K562 (cell line): Measurements from ENCODE around the gene CHRNA3. TPM values are rescaled to one million over a fixed set of nuclear protein-coding genes. Genes with fewer than 3 reads are reported as not detected.

Source experiments
- ATAC-seq: fragments of 200-7000 bp; cut with Tn5 transposase; 3 replicates; pipeline ENCODE4 v1.9.1; 2020; ENCODE audit warnings: moderate library complexity
- BruUV-seq: library from RNA; stranded (reverse); fragments of 400-500 nt; replicated peaks from 2 replicates; lab custom pipeline; 2021; lab: Mats Ljungman, UMichigan
- CTCF ChIA-PET: fragments of 300-600 bp; formaldehyde crosslinking; extraction: SDS; loops from one replicate; lab custom pipeline; 2021; ENCODE audit warnings: low intra/inter-chr PET ratio; lab: Yijun Ruan, JAX
- POLR2A ChIA-PET: fragments of 300-600, 350-650 bp; sonication (Branson Sonifier 250); formaldehyde crosslinking; extraction: SDS; loops from one replicate; lab custom pipeline; 2021; ENCODE audit warnings: antibody characterized with exemption, inconsistent platforms; lab: Yijun Ruan, JAX
- DNase-seq, 4 experiments: peaks; one replicate each; pipeline versions ENCODE4 v3.0.0 to v3.0.0-alpha.2; 2011 to 2018; ENCODE audit warnings: low spot score in 3 of 4, mixed read lengths in 3 of 4; ENCODE audit errors: extremely low read depth in 1 of 4
- FAIRE-seq: peaks from 2 replicates; lab custom pipeline; 2011; peaks lifted over from hg19 to GRCh38; lab: Jason Lieb, UNC
- H2AFZ ChIP-seq: 2 replicates; pipeline ENCODE4 v1.6.0; 2011; ENCODE audit warnings: low read depth, low read length, control low read depth, inconsistent platforms
- H3K27ac ChIP-seq: fragments of 200-600 bp; 3 replicates; pipeline ENCODE4 v1.8.0; 2011; ENCODE audit warnings: low read depth, mild to moderate bottlenecking, control low read depth, inconsistent platforms, low read length, moderate library complexity, mixed read lengths; ENCODE audit errors: extremely low read depth
- H3K27me3 ChIP-seq, 2 experiments: fragments of 300-600 bp in 1 of 2; 2 replicates in 1 of 2; 3 replicates in 1 of 2; pipeline versions ENCODE4 v1.6.0 to v1.8.0; 2011; ENCODE audit warnings: inconsistent platforms in 2 of 2, low read length in 2 of 2, mild to moderate bottlenecking in 1 of 2, mixed read lengths in 1 of 2, moderate library complexity in 1 of 2; ENCODE audit not compliant: control insufficient read depth in 2 of 2, insufficient read depth in 2 of 2
- H3K36me3 ChIP-seq: fragments of 300-600 bp; 3 replicates; pipeline ENCODE4 v1.8.0; 2011; ENCODE audit warnings: mild to moderate bottlenecking, low read length, inconsistent platforms; ENCODE audit not compliant: control insufficient read depth, insufficient read depth
- H3K4me1 ChIP-seq, 2 experiments: fragments of 200-600 bp in 1 of 2; replicated peaks in 1 of 2; 2 replicates in 1 of 2; 3 replicates in 1 of 2; pipeline versions ENCODE4 v1.5.1 to v1.8.0; 2011; ENCODE audit warnings: inconsistent platforms in 2 of 2, low read length in 2 of 2, mild to moderate bottlenecking in 1 of 2, mixed read lengths in 1 of 2, moderate library complexity in 1 of 2; ENCODE audit not compliant: control insufficient read depth in 2 of 2, insufficient read depth in 2 of 2
- H3K4me2 ChIP-seq: 2 replicates; pipeline ENCODE4 v1.6.1; 2011; ENCODE audit warnings: low read length, control low read depth, inconsistent platforms, mixed read lengths; ENCODE audit not compliant: insufficient read depth
- H3K4me3 ChIP-seq: fragments of 200-600 bp; sonication (generic), shearing (Covaris generic); 2 replicates; pipeline ENCODE4 v1.5.1; 2016; ENCODE audit warnings: control low read depth, inconsistent platforms
- H3K79me2 ChIP-seq: fragments of 200-600 bp; 3 replicates; pipeline ENCODE4 v1.8.0; 2011; ENCODE audit warnings: low read length, inconsistent platforms; ENCODE audit not compliant: control insufficient read depth, insufficient read depth
- H3K9ac ChIP-seq, 2 experiments: 2 replicates each; pipeline versions ENCODE4 v1.6.0 to v1.6.1; 2011; ENCODE audit warnings: low read depth in 2 of 2, low read length in 2 of 2, control low read depth in 1 of 2, inconsistent platforms in 1 of 2, mild to moderate bottlenecking in 1 of 2, mixed read lengths in 1 of 2; ENCODE audit not compliant: insufficient read depth in 1 of 2
- H3K9me1 ChIP-seq: one replicate; pipeline ENCODE4 v1.6.0; 2011; ENCODE audit warnings: inconsistent platforms, mild to moderate bottlenecking, low read length, moderate library complexity; ENCODE audit not compliant: control insufficient read depth, insufficient read depth
- H3K9me3 ChIP-seq: replicated peaks from 2 replicates; pipeline ENCODE4 v1.5.1; 2011; ENCODE audit warnings: low read depth, low read length, inconsistent platforms; ENCODE audit not compliant: control insufficient read depth, insufficient read depth
- H4K20me1 ChIP-seq: replicated peaks from 2 replicates; pipeline ENCODE4 v1.6.1; 2011; ENCODE audit warnings: low read length, inconsistent platforms, mixed read lengths; ENCODE audit not compliant: control insufficient read depth, insufficient read depth
- ELK3 ChIP-seq: fragments of 450-650 bp; formaldehyde crosslinking; IDR thresholded peaks from 2 replicates; pipeline ENCODE4 v1.4.0; 2020; ENCODE audit warnings: mild to moderate bottlenecking
- ETV6 ChIP-seq, 3 experiments: fragments of 150-350 bp in 1 of 3; sonication (generic) in 1 of 3; formaldehyde crosslinking in 1 of 3; IDR thresholded peaks; 2 replicates each; pipeline versions ENCODE4 v1.6.1 to v1.8.0; 2014 to 2022; ENCODE audit warnings: borderline replicate concordance in 2 of 3, low read depth in 2 of 3, antibody characterized with exemption in 1 of 3, low read length in 1 of 3, mild to moderate bottlenecking in 1 of 3, missing genetic modification reagents in 1 of 3
- ID3 ChIP-seq, 2 experiments: fragments of 250-450 bp in 1 of 2; fragments of 450-650 bp in 1 of 2; sonication (Bioruptor Pico) in 1 of 2; IDR thresholded peaks; 2 replicates each; pipeline versions ENCODE4 v1.6.1 to v1.8.0; 2016 to 2021; ENCODE audit warnings: mild to moderate bottlenecking in 2 of 2, moderate library complexity in 2 of 2, missing compliant biosample characterization in 1 of 2, missing genetic modification characterization in 1 of 2
- NCOA4 ChIP-seq: fragments of 450-650 bp; IDR thresholded peaks from 2 replicates; pipeline ENCODE4 v1.6.1; 2018; ENCODE audit warnings: mild to moderate bottlenecking; ENCODE audit not compliant: partially characterized antibody
- YY1 ChIP-seq, 3 experiments: IDR thresholded peaks; 2 replicates each; pipeline ENCODE4 v1.6.1; 2011; ENCODE audit warnings: low read length in 2 of 3, mild to moderate bottlenecking in 2 of 3, moderate library complexity in 2 of 3, borderline replicate concordance in 1 of 3, control low read depth in 1 of 3, low read depth in 1 of 3; ENCODE audit not compliant: insufficient read depth in 3 of 3, insufficient replicate concordance in 2 of 3, control insufficient read depth in 1 of 3, insufficient read length in 1 of 3; ENCODE audit errors: extremely low read depth in 1 of 3
- ZC3H4 ChIP-seq: sonication (generic); formaldehyde crosslinking; IDR thresholded peaks from 2 replicates; pipeline ENCODE4 v1.9.0; 2021; ENCODE audit warnings: missing genetic modification reagents, borderline replicate concordance
- ZKSCAN8 ChIP-seq: fragments of 200-800 bp; sonication (Bioruptor generic); IDR thresholded peaks from 2 replicates; pipeline ENCODE4 v1.6.1; 2016; ENCODE audit warnings: missing genetic modification characterization, missing compliant biosample characterization
- ZNF316 ChIP-seq: fragments of 450-650 bp; IDR thresholded peaks from 2 replicates; pipeline ENCODE4 v1.6.1; 2016
- ZNF518B ChIP-seq: fragments of 250-450 bp; sonication (Bioruptor Pico); IDR thresholded peaks from 2 replicates; pipeline ENCODE4 v1.5.0; 2021; ENCODE audit warnings: mild to moderate bottlenecking, moderate library complexity
- ZNF609 ChIP-seq: sonication (generic); formaldehyde crosslinking; IDR thresholded peaks from 2 replicates; pipeline ENCODE4 v1.8.1; 2023; ENCODE audit warnings: missing genetic modification reagents, mild to moderate bottlenecking, borderline replicate concordance
- WGBS: fragments of 100-300 bp; shearing (Covaris generic); methylation state at CpG from one replicate; pipeline ENCODE4 v1.1.6; 2016; ENCODE audit warnings: low coverage, mixed read lengths; ENCODE audit not compliant: insufficient coverage; ENCODE audit errors: missing lambda C conversion rate; 5-methylcytosine and 5-hydroxymethylcytosine counted together
- in situ Hi-C: fragments of 300-500 bp; cut with MboI; formaldehyde crosslinking; loops from 4 replicates; pipeline ENCODE4 v1.15.0; 2018; ENCODE audit warnings: inconsistent platforms, mixed read lengths
- intact Hi-C: fragments of 100-400 bp; cut with micrococcal nuclease; formaldehyde crosslinking; loops from 2 replicates; pipeline ENCODE4 v1.14.2; 2022
- polyA plus RNA-seq, 8 experiments: library from polyadenylated mRNA; depleted of rRNA in 4 of 8; stranded (reverse) in 5 of 8; unstranded in 3 of 8; fragments of >200 nt; fragmentation: Nextera tagmentation in 2 of 8; fragmentation: Illumina TruSeq in 1 of 8; extraction: Ambion mirVana in 2 of 8; extraction: Trizol in 1 of 8; gene quantifications; 2 replicates each; pipeline versions ENCODE4 v1.2.1 to v1.2.3, GENCODE V29; 2011 to 2014; ENCODE audit warnings: inconsistent platforms in 1 of 8, missing spikeins in 1 of 8
- total RNA-seq, 7 experiments: library from RNA; depleted of rRNA in 6 of 7; stranded (reverse); fragments of >200 nt in 6 of 7; fragmentation: Illumina TruSeq in 2 of 7; extraction: Trizol in 2 of 7; gene quantifications; 2 replicates each; pipeline versions ENCODE4 v1.2.1 to v1.2.3, GENCODE V29; 2011 to 2021; ENCODE audit warnings: low replicate concordance in 1 of 7

Gene CHRNA3
- total and polyA plus RNA-seq, 9 of the 15 experiments (the other 6 are each of a cell fraction or from before 2014, with no cell fraction given), result 0.01 TPM; not detected in 8

- intact Hi-C loops, result no loop called here
- H3K27ac ChIP-seq, result no peak overlapping the region
- 4% methylated on average over 2 of the region's 2 CpGs for WGBS
- H3K4me2 ChIP-seq, result no peak overlapping the region
- BruUV-seq, result no TSS peak
- H3K27me3 ChIP-seq, result peaks cover 19 to 41% of the 10 kb centered on the region in 2 experiments
- DNase-seq (no peak), ATAC-seq (no peak), FAIRE-seq (no peak)
- in situ Hi-C loops, result no loop called here
- H3K9me3 ChIP-seq, result no peaks in the 10 kb centered on the region
- CTCF ChIA-PET, result no interaction called here
- H2AFZ ChIP-seq, result no peak overlapping the region
- no peaks in the 10 kb centered on the region for H3K4me1 ChIP-seq
- H3K36me3 ChIP-seq, result no peaks in the 10 kb centered on the region
- H4K20me1 ChIP-seq, result 0 out of 2 replicates have a peak, but pooled peaks cover 4% of the 10 kb centered on the region
- no peak overlapping the region for H3K9ac ChIP-seq
- no peaks in the 10 kb centered on the region for H3K79me2 ChIP-seq
- POLR2A ChIA-PET, result interaction anchor here (0.6 to 0.7 kb wide), 2 partner anchors 11 to 39 kb away, joined by 3 read pairs; partner anchors contain the start of gene CHRNA5
- no peak overlapping the region for H3K4me3 ChIP-seq
- H3K9me1 ChIP-seq, result no peaks in the 10 kb centered on the region
- TF ChIP-seq ZNF518B (CRISPR knock-in tag), result no peak
- TF ChIP-seq NCOA4, result no peak
- TF ChIP-seq ETV6 (IDR thresholded peaks at IDR 0.05; ENCODE audit: borderline replicate concordance in 1 of 2, low read depth in 2 of 2, low read length in 1 of 2), result no peak
- no peak for TF ChIP-seq ETV6 (CRISPR knock-in tag; IDR thresholded peaks at IDR 0.05; ENCODE audit: borderline replicate concordance)
- no peak for TF ChIP-seq ZKSCAN8
- TF ChIP-seq ZNF609, result no peak
- TF ChIP-seq ID3 (CRISPR knock-in tag; IDR thresholded peaks at IDR 0.05), result no peak
- no peak for TF ChIP-seq ID3 (tag; IDR thresholded peaks at IDR 0.05)
- TF ChIP-seq ZC3H4, result no peak
- TF ChIP-seq YY1 (IDR thresholded peaks at IDR 0.05; ENCODE audit: borderline replicate concordance in 1 of 3, control insufficient read depth in 1 of 3, extremely low read depth in 1 of 3, insufficient read depth in 3 of 3, insufficient read length in 1 of 3, insufficient replicate concordance in 2 of 3, low read depth in 1 of 3, low read length in 2 of 3), result no peak
- no peak for TF ChIP-seq ZNF316
- no peak for TF ChIP-seq ELK3 (CRISPR knock-in tag)
Measured at GRCh38 chr15:78604420-78604819, 16.4 kb downstream of the CHRNA3 start.
